ENCODE measurements around the gene TJP1.

DNA sequence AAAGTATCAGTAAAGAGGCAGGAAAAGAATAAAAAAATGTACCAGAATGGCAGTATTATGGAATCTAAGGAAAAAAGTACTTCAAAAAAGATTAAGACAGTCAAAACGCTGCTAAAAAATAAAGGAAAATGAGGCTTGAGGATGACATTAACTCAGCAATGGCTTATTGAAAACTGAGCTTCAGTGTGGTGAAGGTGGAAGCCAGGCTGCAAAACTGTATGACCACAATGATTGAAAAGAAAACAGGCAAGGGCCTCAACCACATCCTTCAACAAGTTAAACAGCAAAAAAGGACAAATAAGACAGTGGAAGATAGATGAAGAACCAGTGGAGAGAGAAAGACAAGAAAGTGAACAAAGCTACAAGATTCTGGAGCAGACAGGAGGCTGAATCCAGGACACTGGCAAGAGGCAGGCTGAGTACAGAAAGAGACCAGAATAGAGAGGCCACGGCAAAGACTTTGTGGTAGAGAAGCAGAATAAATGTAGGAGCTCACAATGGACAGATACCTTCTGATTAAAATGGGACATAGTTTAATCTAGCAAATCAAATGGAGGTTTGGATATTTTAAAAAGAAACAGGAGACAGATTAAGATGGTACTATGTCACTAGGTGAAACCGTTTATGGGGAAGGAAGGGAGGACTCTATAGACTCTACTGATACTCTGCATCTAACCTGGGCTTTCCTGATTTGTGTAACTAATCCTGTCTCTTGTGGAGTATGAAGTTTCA lies 86.1 kb downstream of the TJP1 start:
- TF ChIP-seq CTCF (IDR thresholded peaks at IDR 0.05) (no peak), EZH2 (IDR thresholded peaks at IDR 0.05; ENCODE audit: borderline replicate concordance, insufficient read depth, low read depth, low read length, poor library complexity, severe bottlenecking) (no peak)

All from B cell (primary cell).